ENCODE results near the gene IRAG1.

IRAG1 gene

GRCh38 chr11:10725907-10726253 lies 32.3 kb upstream of the IRAG1 start:
- no peaks in the 10 kb centered on the region for H3K27me3 ChIP-seq (replicated peaks; ENCODE audit: control insufficient read depth, insufficient read depth, low read length, poor library complexity, severe bottlenecking)
- no peak overlapping the region for H3K4me3 ChIP-seq (ENCODE audit: insufficient read depth, low read depth, low read length, poor library complexity, severe bottlenecking)
- H3K9me3 ChIP-seq (ENCODE audit: control insufficient read depth, low read length), result no peaks in the 10 kb centered on the region
- no peaks in the 10 kb centered on the region for H3K36me3 ChIP-seq (ENCODE audit: control insufficient read depth, insufficient read depth, low read length)
- no peak for DNase-seq
- H3K4me1 ChIP-seq (ENCODE audit: control insufficient read depth, insufficient read depth, low read length, poor library complexity, severe bottlenecking), result peaks cover 6% of the 10 kb centered on the region
- no peak overlapping the region for H3K27ac ChIP-seq (ENCODE audit: insufficient read depth, low read length, poor library complexity, severe bottlenecking)

- H3K9me3 ChIP-seq (ENCODE audit: control insufficient read depth, low read length), result no peaks in the 10 kb centered on the region
- no peaks in the 10 kb centered on the region for H3K27me3 ChIP-seq (replicated peaks; ENCODE audit: control insufficient read depth, insufficient read depth, low read length, poor library complexity, severe bottlenecking)
- peaks cover 6% of the 10 kb centered on the region for H3K4me1 ChIP-seq (ENCODE audit: control insufficient read depth, insufficient read depth, low read length, poor library complexity, severe bottlenecking)
- no peaks in the 10 kb centered on the region for H3K36me3 ChIP-seq (ENCODE audit: control insufficient read depth, insufficient read depth, low read length)
- no peak overlapping the region for H3K27ac ChIP-seq (ENCODE audit: insufficient read depth, low read length, poor library complexity, severe bottlenecking)
- no peak for DNase-seq
- no peak overlapping the region for H3K4me3 ChIP-seq (ENCODE audit: insufficient read depth, low read depth, low read length, poor library complexity, severe bottlenecking)
Observed at GRCh38 chr11:10725114-10725906, 31.8 kb upstream of the IRAG1 start.

GRCh38 chr11:10722307-10722706 lies 28.8 kb upstream of the IRAG1 start:
- Histone ChIP-seq H3K36me3 (ENCODE audit: control insufficient read depth, insufficient read depth, low read length) (no peaks in the 10 kb centered on the region), H3K4me3 (ENCODE audit: insufficient read depth, low read depth, low read length, poor library complexity, severe bottlenecking) (no peak overlapping the region), H3K9me3 (ENCODE audit: control insufficient read depth, low read length) (no peaks in the 10 kb centered on the region), H3K27ac (ENCODE audit: insufficient read depth, low read length, poor library complexity, severe bottlenecking) (no peak overlapping the region), H3K27me3 (replicated peaks; ENCODE audit: control insufficient read depth, insufficient read depth, low read length, poor library complexity, severe bottlenecking) (no peaks in the 10 kb centered on the region), H3K4me1 (ENCODE audit: control insufficient read depth, insufficient read depth, low read length, poor library complexity, severe bottlenecking) (peaks cover 6% of the 10 kb centered on the region)
- DNase-seq, result no peak

- no peaks in the 10 kb centered on the region for H3K27me3 ChIP-seq (replicated peaks; ENCODE audit: control insufficient read depth, insufficient read depth, low read length, poor library complexity, severe bottlenecking)
- H3K36me3 ChIP-seq (ENCODE audit: control insufficient read depth, insufficient read depth, low read length), result no peaks in the 10 kb centered on the region
Observed at GRCh38 chr11:10720881-10721376, 27.4 kb upstream of the IRAG1 start.

DNA sequence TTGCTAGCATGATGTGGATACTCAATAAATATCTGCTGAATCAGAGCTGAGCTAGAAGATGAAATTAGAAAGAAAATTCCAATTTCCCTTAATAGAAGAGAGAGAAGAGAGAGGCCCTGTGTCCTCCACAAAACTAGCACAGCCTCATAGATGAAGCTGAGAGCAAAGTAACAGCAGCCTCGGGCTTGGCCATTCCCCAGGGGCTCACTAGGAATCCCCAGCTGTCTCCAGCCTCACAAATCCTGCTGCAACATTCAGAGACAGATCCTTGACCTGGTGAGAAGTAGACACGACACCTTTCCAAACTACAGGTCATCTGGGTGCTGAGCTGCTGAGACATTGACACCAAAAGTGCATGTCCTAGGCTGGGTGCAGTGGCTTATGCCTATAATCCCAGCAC lies 26.1 kb upstream of the IRAG1 start:
- no peaks in the 10 kb centered on the region for H3K4me1 ChIP-seq (ENCODE audit: control insufficient read depth, insufficient read depth, low read length, poor library complexity, severe bottlenecking)
- no peak overlapping the region for H3K4me3 ChIP-seq (ENCODE audit: insufficient read depth, low read depth, low read length, poor library complexity, severe bottlenecking)
- H3K27me3 ChIP-seq (replicated peaks; ENCODE audit: control insufficient read depth, insufficient read depth, low read length, poor library complexity, severe bottlenecking), result no peaks in the 10 kb centered on the region
- no peak overlapping the region for H3K27ac ChIP-seq (ENCODE audit: insufficient read depth, low read length, poor library complexity, severe bottlenecking)
- no peak for DNase-seq
- H3K9me3 ChIP-seq (ENCODE audit: control insufficient read depth, low read length), result no peaks in the 10 kb centered on the region
- H3K36me3 ChIP-seq (ENCODE audit: control insufficient read depth, insufficient read depth, low read length), result no peaks in the 10 kb centered on the region

More at GRCh38 chr11:10720881-10721376, 27.4 kb upstream of the IRAG1 start:
- H3K27ac ChIP-seq (ENCODE audit: insufficient read depth, low read length, poor library complexity, severe bottlenecking), result no peak overlapping the region
- H3K4me3 ChIP-seq (ENCODE audit: insufficient read depth, low read depth, low read length, poor library complexity, severe bottlenecking), result no peak overlapping the region
- H3K9me3 ChIP-seq (ENCODE audit: control insufficient read depth, low read length), result no peaks in the 10 kb centered on the region
- peaks cover 6% of the 10 kb centered on the region for H3K4me1 ChIP-seq (ENCODE audit: control insufficient read depth, insufficient read depth, low read length, poor library complexity, severe bottlenecking)
- no peak for DNase-seq

DNA sequence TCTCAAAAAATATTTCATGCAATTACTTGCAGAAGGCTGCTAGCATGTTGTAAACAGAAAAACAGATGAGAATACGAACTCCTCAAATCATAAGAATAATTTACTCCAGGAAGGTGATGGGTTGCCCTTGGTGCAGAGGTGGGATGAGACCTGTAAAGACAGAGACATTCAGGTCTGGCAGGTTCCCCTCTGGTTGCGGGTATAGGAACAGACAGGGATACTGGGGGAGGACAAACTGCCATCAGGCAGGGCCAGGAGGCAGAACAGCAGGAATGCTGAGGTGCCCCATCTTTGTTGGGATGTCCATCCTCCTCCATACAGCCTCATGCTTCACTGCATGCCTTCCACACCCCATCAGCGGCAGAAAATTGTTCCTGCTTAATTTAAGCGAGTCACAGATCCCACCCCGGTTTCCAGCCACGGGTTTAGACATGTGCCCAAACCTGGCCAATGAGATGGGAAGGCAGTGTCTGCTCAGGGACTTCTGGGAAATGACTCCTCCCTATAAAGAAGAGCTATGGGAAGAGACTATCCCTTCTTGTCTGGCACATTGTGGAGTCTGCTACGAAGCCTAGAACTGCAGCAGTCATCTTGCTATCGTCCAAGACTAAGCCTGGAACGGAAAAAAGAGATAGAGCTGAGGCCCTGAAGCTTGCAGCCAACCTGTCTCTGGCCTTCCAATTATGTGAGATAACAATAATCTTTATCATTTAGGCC lies 23.1 kb upstream of the IRAG1 start:
- DNase-seq, result no peak
- H3K4me1 ChIP-seq (ENCODE audit: control insufficient read depth, insufficient read depth, low read length, poor library complexity, severe bottlenecking), result no peaks in the 10 kb centered on the region
- H3K27ac ChIP-seq (ENCODE audit: insufficient read depth, low read length, poor library complexity, severe bottlenecking), result no peak overlapping the region
- no peak overlapping the region for H3K4me3 ChIP-seq (ENCODE audit: insufficient read depth, low read depth, low read length, poor library complexity, severe bottlenecking)
- H3K27me3 ChIP-seq (replicated peaks; ENCODE audit: control insufficient read depth, insufficient read depth, low read length, poor library complexity, severe bottlenecking), result no peaks in the 10 kb centered on the region
- H3K36me3 ChIP-seq (ENCODE audit: control insufficient read depth, insufficient read depth, low read length), result no peaks in the 10 kb centered on the region
- H3K9me3 ChIP-seq (ENCODE audit: control insufficient read depth, low read length), result no peaks in the 10 kb centered on the region

- Histone ChIP-seq H3K9me3 (ENCODE audit: control insufficient read depth, low read length) (no peaks in the 10 kb centered on the region), H3K27ac (ENCODE audit: insufficient read depth, low read length, poor library complexity, severe bottlenecking) (no peak overlapping the region), H3K27me3 (replicated peaks; ENCODE audit: control insufficient read depth, insufficient read depth, low read length, poor library complexity, severe bottlenecking) (no peaks in the 10 kb centered on the region), H3K4me1 (ENCODE audit: control insufficient read depth, insufficient read depth, low read length, poor library complexity, severe bottlenecking) (no peaks in the 10 kb centered on the region), H3K36me3 (ENCODE audit: control insufficient read depth, insufficient read depth, low read length) (no peaks in the 10 kb centered on the region), H3K4me3 (ENCODE audit: insufficient read depth, low read depth, low read length, poor library complexity, severe bottlenecking) (no peak overlapping the region)
- DNase-seq, result no peak
Observed at GRCh38 chr11:10716122-10716521, 22.6 kb upstream of the IRAG1 start.

DNA sequence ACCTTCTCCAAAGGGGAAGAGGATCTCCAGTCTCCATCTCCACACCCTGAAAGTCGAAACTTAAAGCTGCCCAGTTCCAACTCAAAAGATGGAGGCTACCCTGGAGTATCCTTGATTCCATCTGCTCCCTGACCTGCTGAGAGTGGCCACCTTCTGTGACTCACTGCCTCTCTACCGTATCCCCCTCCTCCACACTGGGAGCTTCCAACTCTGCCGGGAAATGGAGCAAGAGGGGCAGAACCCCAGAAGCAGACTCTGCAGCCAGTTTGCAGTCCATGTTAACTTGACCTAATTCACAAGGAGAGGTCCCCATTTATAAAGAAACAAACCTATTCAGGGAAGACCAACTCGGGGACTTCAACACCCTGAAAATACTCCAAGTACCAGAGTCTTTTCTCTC lies 22.0 kb upstream of the IRAG1 start:
- Histone ChIP-seq H3K27me3 (replicated peaks; ENCODE audit: control insufficient read depth, insufficient read depth, low read length, poor library complexity, severe bottlenecking) (no peaks in the 10 kb centered on the region), H3K36me3 (ENCODE audit: control insufficient read depth, insufficient read depth, low read length) (no peaks in the 10 kb centered on the region), H3K4me3 (ENCODE audit: insufficient read depth, low read depth, low read length, poor library complexity, severe bottlenecking) (no peak overlapping the region), H3K27ac (ENCODE audit: insufficient read depth, low read length, poor library complexity, severe bottlenecking) (no peak overlapping the region), H3K9me3 (ENCODE audit: control insufficient read depth, low read length) (no peaks in the 10 kb centered on the region), H3K4me1 (ENCODE audit: control insufficient read depth, insufficient read depth, low read length, poor library complexity, severe bottlenecking) (no peaks in the 10 kb centered on the region)
- DNase-seq, result no peak

DNA sequence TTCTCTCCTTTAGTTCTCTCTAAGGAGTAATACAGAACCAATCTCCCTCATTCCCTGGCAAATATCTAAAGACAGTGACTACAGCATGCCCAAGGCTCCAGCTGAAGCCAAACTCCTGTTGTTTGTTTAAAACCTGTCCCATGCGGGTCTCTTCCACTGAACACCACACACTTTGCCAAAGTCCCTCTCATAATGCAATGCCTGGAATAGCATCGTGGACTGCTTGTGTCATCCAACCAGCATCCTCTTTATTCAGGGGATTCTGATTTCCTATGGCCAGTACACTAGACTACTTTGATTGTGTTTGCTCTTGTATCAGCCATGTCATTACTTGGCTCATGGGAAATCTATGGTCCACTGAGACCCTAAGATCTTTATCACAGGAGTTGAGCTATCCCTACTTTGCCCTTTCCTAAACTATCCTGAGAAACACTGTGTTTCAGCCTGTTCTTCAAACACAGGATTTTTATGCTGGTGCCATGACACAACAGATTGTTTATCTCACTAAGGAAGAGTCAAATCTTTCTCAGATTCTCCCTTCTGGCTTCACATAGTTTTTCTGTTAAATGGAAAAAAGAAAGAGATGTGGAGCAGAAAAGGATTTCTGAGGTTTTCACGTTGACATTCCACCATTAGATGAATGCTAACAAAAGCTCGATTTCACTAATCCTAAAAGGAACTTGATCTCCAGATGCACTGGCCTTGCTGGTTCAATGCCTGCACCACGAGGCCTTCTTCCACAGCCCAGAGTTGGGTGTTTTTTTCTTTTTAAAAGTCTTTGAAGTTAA lies 15.9 kb upstream of the IRAG1 start:
- Histone ChIP-seq H3K27me3 (replicated peaks; ENCODE audit: control insufficient read depth, insufficient read depth, low read length, poor library complexity, severe bottlenecking) (no peaks in the 10 kb centered on the region), H3K27ac (ENCODE audit: insufficient read depth, low read length, poor library complexity, severe bottlenecking) (no peak overlapping the region), H3K36me3 (ENCODE audit: control insufficient read depth, insufficient read depth, low read length) (no peaks in the 10 kb centered on the region), H3K9me3 (ENCODE audit: control insufficient read depth, low read length) (no peaks in the 10 kb centered on the region), H3K4me1 (ENCODE audit: control insufficient read depth, insufficient read depth, low read length, poor library complexity, severe bottlenecking) (no peaks in the 10 kb centered on the region), H3K4me3 (ENCODE audit: insufficient read depth, low read depth, low read length, poor library complexity, severe bottlenecking) (no peak overlapping the region)
- no peak for DNase-seq

GRCh38 chr11:10708131-10708530 lies 14.6 kb upstream of the IRAG1 start:
- no peak overlapping the region for H3K27ac ChIP-seq (ENCODE audit: insufficient read depth, low read length, poor library complexity, severe bottlenecking)
- H3K36me3 ChIP-seq (ENCODE audit: control insufficient read depth, insufficient read depth, low read length), result no peaks in the 10 kb centered on the region
- no peak overlapping the region for H3K4me3 ChIP-seq (ENCODE audit: insufficient read depth, low read depth, low read length, poor library complexity, severe bottlenecking)
- no peaks in the 10 kb centered on the region for H3K9me3 ChIP-seq (ENCODE audit: control insufficient read depth, low read length)
- H3K4me1 ChIP-seq (ENCODE audit: control insufficient read depth, insufficient read depth, low read length, poor library complexity, severe bottlenecking), result no peaks in the 10 kb centered on the region
- DNase-seq, result no peak
- H3K27me3 ChIP-seq (replicated peaks; ENCODE audit: control insufficient read depth, insufficient read depth, low read length, poor library complexity, severe bottlenecking), result no peaks in the 10 kb centered on the region

Data from effector memory CD4-positive, alpha-beta T cell (primary cell).